ENCODE data around the gene SLC9A7. TPM values are rescaled to one million over a fixed set of nuclear protein-coding genes. Genes with fewer than 3 reads are reported as not detected.

The SLC9A7 gene
- total RNA-seq, 2 experiments from 2014 or later: 5.3 to 7.4 TPM

GRCh38 chrX:46626566-46626965 lies 132.4 kb downstream of the SLC9A7 start:
- ChIA-PET CTCF (interaction anchor here (1.0 kb wide), 1 partner anchor 29 kb away, joined by 3 read pairs; no protein-coding TSS in a partner anchor), POLR2A (no interaction called here)
- Mint-ChIP-seq H3K27ac (peak overlapping the region; percentile 76), H3K36me3 (ENCODE audit: low read depth) (peaks cover 20% of the 10 kb centered on the region), H3K27me3 (no peaks in the 10 kb centered on the region), H3K4me1 (peaks cover 31% of the 10 kb centered on the region), H3K4me3 (peak overlapping the region; percentile 16), H3K9me3 (peaks cover 3% of the 10 kb centered on the region)
- DNase-seq: peak; percentile 26

- CTCF ChIA-PET: no interaction called here
- DNase-seq: no peak
- POLR2A ChIA-PET: no interaction called here
- peaks cover 30% of the 10 kb centered on the region for H3K4me1 Mint-ChIP-seq
- H3K27me3 Mint-ChIP-seq: no peaks in the 10 kb centered on the region
- H3K9me3 Mint-ChIP-seq: peaks cover 3% of the 10 kb centered on the region
- no peak overlapping the region for H3K4me3 Mint-ChIP-seq
- H3K27ac Mint-ChIP-seq: no peak overlapping the region
- H3K36me3 Mint-ChIP-seq (ENCODE audit: low read depth): peaks cover 20% of the 10 kb centered on the region
These were observed 134.7 kb downstream of the SLC9A7 start for GRCh38 chrX:46624090-46624786.

GRCh38 chrX:46621572-46621971 lies 137.3 kb downstream of the SLC9A7 start:
- Mint-ChIP-seq H3K27ac (no peak overlapping the region), H3K9me3 (peaks cover 3% of the 10 kb centered on the region), H3K27me3 (no peaks in the 10 kb centered on the region), H3K36me3 (ENCODE audit: low read depth) (peaks cover 29% of the 10 kb centered on the region), H3K4me3 (no peak overlapping the region), H3K4me1 (peaks cover 22% of the 10 kb centered on the region)
- ChIA-PET CTCF (no interaction called here), POLR2A (no interaction called here)
- DNase-seq: no peak

GRCh38 chrX:46620505-46620904 lies 138.4 kb downstream of the SLC9A7 start:
- CTCF ChIA-PET: no interaction called here
- Mint-ChIP-seq H3K27ac (no peak overlapping the region), H3K4me1 (peaks cover 22% of the 10 kb centered on the region), H3K36me3 (ENCODE audit: low read depth) (peaks cover 27% of the 10 kb centered on the region), H3K27me3 (no peaks in the 10 kb centered on the region), H3K4me3 (no peak overlapping the region), H3K9me3 (peaks cover 2% of the 10 kb centered on the region)
- DNase-seq: no peak
- POLR2A ChIA-PET: no interaction called here

- ChIA-PET CTCF (no interaction called here), POLR2A (no interaction called here)
- Mint-ChIP-seq H3K9me3 (peaks cover 2% of the 10 kb centered on the region), H3K4me3 (no peak overlapping the region), H3K27me3 (no peaks in the 10 kb centered on the region), H3K36me3 (ENCODE audit: low read depth) (peaks cover 34% of the 10 kb centered on the region), H3K27ac (no peak overlapping the region), H3K4me1 (peaks cover 31% of the 10 kb centered on the region)
- no peak for DNase-seq
These were observed 140.0 kb downstream of the SLC9A7 start for GRCh38 chrX:46618947-46619346.

GRCh38 chrX:46617906-46618305 lies 141.0 kb downstream of the SLC9A7 start:
- no peak overlapping the region for H3K4me3 Mint-ChIP-seq
- H3K27ac Mint-ChIP-seq: peak overlapping the region; percentile 62
- no peaks in the 10 kb centered on the region for H3K27me3 Mint-ChIP-seq
- peaks cover 41% of the 10 kb centered on the region for H3K36me3 Mint-ChIP-seq (ENCODE audit: low read depth)
- peaks cover 40% of the 10 kb centered on the region for H3K4me1 Mint-ChIP-seq
- DNase-seq: peak; percentile 23
- CTCF ChIA-PET: no interaction called here
- POLR2A ChIA-PET: no interaction called here
- peaks cover 4% of the 10 kb centered on the region for H3K9me3 Mint-ChIP-seq

- ChIA-PET CTCF (interaction anchor here (0.8 to 2.0 kb wide), 4 partner anchors 11 to 24 kb away, joined by 3 to 7 read pairs (median 4); no protein-coding TSS in a partner anchor), POLR2A (interaction anchor here (0.6 kb wide), 1 partner anchor 15 kb away, joined by 4 read pairs; no protein-coding TSS in a partner anchor)
- Mint-ChIP-seq H3K27me3 (no peaks in the 10 kb centered on the region), H3K27ac (peak overlapping the region; percentile 89), H3K36me3 (ENCODE audit: low read depth) (peaks cover 35% of the 10 kb centered on the region), H3K9me3 (peaks cover 2% of the 10 kb centered on the region), H3K4me1 (peaks cover 73% of the 10 kb centered on the region), H3K4me3 (peak overlapping the region; percentile 43)
- DNase-seq: peak; percentile 73
These were observed 147.1 kb downstream of the SLC9A7 start for GRCh38 chrX:46611658-46612362.

GRCh38 chrX:46610070-46610658 lies 148.8 kb downstream of the SLC9A7 start:
- DNase-seq: no peak
- Mint-ChIP-seq H3K27ac (peak overlapping the region; percentile 82), H3K36me3 (ENCODE audit: low read depth) (peaks cover 33% of the 10 kb centered on the region), H3K4me3 (peak overlapping the region; percentile 13), H3K4me1 (peaks cover 65% of the 10 kb centered on the region), H3K9me3 (peaks cover 2% of the 10 kb centered on the region), H3K27me3 (no peaks in the 10 kb centered on the region)
- POLR2A ChIA-PET: no interaction called here
- CTCF ChIA-PET: interaction anchor here (0.5 to 1.8 kb wide), 4 partner anchors 10 to 151 kb away, joined by 3 to 7 read pairs (median 4); no protein-coding TSS in a partner anchor

- Mint-ChIP-seq H3K9me3 (no peaks in the 10 kb centered on the region), H3K4me1 (peaks cover 58% of the 10 kb centered on the region), H3K4me3 (no peak overlapping the region), H3K27me3 (no peaks in the 10 kb centered on the region), H3K27ac (peak overlapping the region; percentile 57), H3K36me3 (ENCODE audit: low read depth) (peaks cover 20% of the 10 kb centered on the region)
- ChIA-PET POLR2A (no interaction called here), CTCF (no interaction called here)
- no peak for DNase-seq
These were observed 151.0 kb downstream of the SLC9A7 start for GRCh38 chrX:46607916-46608315.

GRCh38 chrX:46602468-46603102 lies 156.3 kb downstream of the SLC9A7 start:
- Mint-ChIP-seq H3K27me3 (no peaks in the 10 kb centered on the region), H3K9me3 (no peaks in the 10 kb centered on the region), H3K4me1 (peaks cover 17% of the 10 kb centered on the region), H3K36me3 (ENCODE audit: low read depth) (peaks cover 23% of the 10 kb centered on the region), H3K27ac (no peak overlapping the region), H3K4me3 (no peak overlapping the region)
- CTCF ChIA-PET: no interaction called here
- DNase-seq: no peak
- POLR2A ChIA-PET: no interaction called here

GRCh38 chrX:46601283-46601682 lies 157.6 kb downstream of the SLC9A7 start:
- Mint-ChIP-seq H3K4me3 (no peak overlapping the region), H3K4me1 (peaks cover 11% of the 10 kb centered on the region), H3K36me3 (ENCODE audit: low read depth) (peaks cover 25% of the 10 kb centered on the region)

GRCh38 chrX:46599051-46599560 lies 159.8 kb downstream of the SLC9A7 start:
- H3K36me3 Mint-ChIP-seq (ENCODE audit: low read depth): peaks cover 30% of the 10 kb centered on the region
- H3K9me3 Mint-ChIP-seq: no peaks in the 10 kb centered on the region
- H3K4me1 Mint-ChIP-seq: peaks cover 17% of the 10 kb centered on the region
- ChIA-PET POLR2A (no interaction called here), CTCF (interaction anchor here (0.6 to 1.0 kb wide), 2 partner anchors 11 to 2000 kb away, joined by 3 read pairs; no protein-coding TSS in a partner anchor)
- no peak for DNase-seq
- H3K27me3 Mint-ChIP-seq: no peaks in the 10 kb centered on the region
- no peak overlapping the region for H3K4me3 Mint-ChIP-seq
- H3K27ac Mint-ChIP-seq: no peak overlapping the region

More at GRCh38 chrX:46601283-46601682, 157.6 kb downstream of the SLC9A7 start:
- H3K9me3 Mint-ChIP-seq: no peaks in the 10 kb centered on the region
- ChIA-PET POLR2A (no interaction called here), CTCF (no interaction called here)
- no peak for DNase-seq
- no peak overlapping the region for H3K27ac Mint-ChIP-seq
- H3K27me3 Mint-ChIP-seq: no peaks in the 10 kb centered on the region

All from activated CD4-positive, alpha-beta T cell treated with anti-CD3 and anti-CD28 coated beads, Interleukin-2, amount 10 ng/mL, durations not matched to agents 7 days and 5 days (primary cell).